Neural cell (in vitro differentiated cells): Measurements from ENCODE around the gene FGF1.

ENCODE experiments used
- CTCF ChIP-seq: fragments of 450-650 bp; IDR thresholded peaks from 2 replicates; pipeline ENCODE4 v1.5.1; 2014; ENCODE audit warnings: antibody characterized with exemption, mild to moderate bottlenecking, moderate library complexity; ENCODE audit not compliant: poor library complexity, severe bottlenecking
- SMC3 ChIP-seq: fragments of 450-650 bp; conservative IDR thresholded peaks from 2 replicates; pipeline ENCODE4 v1.6.1; 2014; ENCODE audit warnings: antibody characterized with exemption, mild to moderate bottlenecking, moderate library complexity; ENCODE audit not compliant: poor library complexity
- TAF1 ChIP-seq: IDR thresholded peaks from 2 replicates; pipeline ENCODE4 v1.6.1; 2012; ENCODE audit warnings: low read depth

- no peak for TF ChIP-seq CTCF
- no peak for TF ChIP-seq SMC3
- TF ChIP-seq TAF1 = no peak
These were observed 39.6 kb upstream of the FGF1 start for GRCh38 chr5:142725231-142726187.
